GM06990 (cell line): ENCODE data around the gene ANKDD1A.
A peak's percentile ranks its signal among the peaks of the same experiment; 100 is the strongest.

Experiments used
- DNase-seq: peaks from one replicate; pipeline ENCODE4 v3.0.0-alpha.2; 2011; ENCODE audit not compliant: insufficient read length; ENCODE audit errors: extremely low read depth
- H3K27me3 ChIP-seq: replicated peaks from 2 replicates; pipeline ENCODE4 v1.6.0; 2011; ENCODE audit warnings: low read length; ENCODE audit not compliant: control insufficient read depth, insufficient read depth
- H3K36me3 ChIP-seq: 2 replicates; pipeline ENCODE4 v1.5.1; 2011; ENCODE audit warnings: low read length; ENCODE audit not compliant: control insufficient read depth, insufficient read depth
- H3K4me3 ChIP-seq: replicated peaks from 2 replicates; pipeline ENCODE4 v1.5.1; 2011; ENCODE audit warnings: low read depth, mild to moderate bottlenecking, control low read depth, low read length
- CTCF ChIP-seq: IDR thresholded peaks from 2 replicates; pipeline ENCODE4 v1.5.1; 2011; ENCODE audit warnings: low read length, control low read depth, mild to moderate bottlenecking, inconsistent platforms; ENCODE audit not compliant: insufficient read depth, poor library complexity, severe bottlenecking

Gene ANKDD1A

DNA sequence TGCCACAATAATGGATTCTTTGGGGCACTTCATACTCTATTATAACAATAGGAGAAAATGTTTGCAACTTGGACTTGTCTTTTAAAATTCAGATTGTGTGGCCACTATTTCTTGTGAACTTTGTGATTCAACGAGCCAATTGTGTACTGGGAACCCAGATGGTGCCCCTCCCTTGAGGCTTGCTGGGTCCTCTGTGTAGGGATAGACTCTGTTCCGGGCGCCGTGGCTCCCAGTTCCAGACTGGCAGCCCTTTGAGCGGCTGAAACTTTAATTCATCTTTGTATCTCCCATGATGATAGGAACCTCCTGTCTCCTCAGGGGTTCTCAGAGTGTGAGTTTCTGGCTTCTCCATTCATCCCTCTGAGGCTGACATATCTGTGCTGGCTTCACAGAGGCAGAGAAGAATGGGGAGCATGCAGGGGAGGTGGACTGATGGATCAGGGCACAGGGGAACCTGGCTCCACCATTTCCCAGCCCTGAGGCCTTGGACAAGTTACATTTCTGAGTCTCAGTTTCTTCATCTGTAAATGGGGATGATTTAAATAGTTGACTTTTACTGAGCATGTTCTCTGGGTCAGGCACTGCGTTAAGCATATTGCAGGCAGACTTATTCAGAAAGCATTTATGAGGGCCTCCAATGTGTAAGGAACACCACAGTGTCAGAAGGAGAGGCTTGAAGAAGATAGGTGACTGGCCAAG, 15.2 kb upstream of the ANKDD1A start:
- H3K4me3 ChIP-seq, result peak overlapping the region; percentile 65
- TF ChIP-seq CTCF, result no peak
- no peaks in the 10 kb centered on the region for H3K27me3 ChIP-seq
- DNase-seq, result no peak
- no peaks in the 10 kb centered on the region; the same call in 1 of the 2 replicates for H3K36me3 ChIP-seq

- Histone ChIP-seq H3K27me3 (no peaks in the 10 kb centered on the region), H3K4me3 (no peak overlapping the region), H3K36me3 (no peaks in the 10 kb centered on the region; the same call in 1 of the 2 replicates)
- TF ChIP-seq CTCF, result no peak
- no peak for DNase-seq
Observed at GRCh38 chr15:64897345-64897985, 14.2 kb upstream of the ANKDD1A start.

GRCh38 chr15:64898406-64898805, 13.3 kb upstream of the ANKDD1A start:
- no peak for TF ChIP-seq CTCF
- no peaks in the 10 kb centered on the region; the same call in 1 of the 2 replicates for H3K36me3 ChIP-seq
- DNase-seq, result no peak

GRCh38 chr15:64901141-64901540, 10.6 kb upstream of the ANKDD1A start:
- no peaks in the 10 kb centered on the region; the same call in 1 of the 2 replicates for H3K36me3 ChIP-seq
- no peak overlapping the region for H3K4me3 ChIP-seq
- no peak for TF ChIP-seq CTCF
- no peak for DNase-seq
- H3K27me3 ChIP-seq, result no peaks in the 10 kb centered on the region

More at GRCh38 chr15:64898406-64898805, 13.3 kb upstream of the ANKDD1A start:
- Histone ChIP-seq H3K27me3 (no peaks in the 10 kb centered on the region), H3K4me3 (no peak overlapping the region)

DNA sequence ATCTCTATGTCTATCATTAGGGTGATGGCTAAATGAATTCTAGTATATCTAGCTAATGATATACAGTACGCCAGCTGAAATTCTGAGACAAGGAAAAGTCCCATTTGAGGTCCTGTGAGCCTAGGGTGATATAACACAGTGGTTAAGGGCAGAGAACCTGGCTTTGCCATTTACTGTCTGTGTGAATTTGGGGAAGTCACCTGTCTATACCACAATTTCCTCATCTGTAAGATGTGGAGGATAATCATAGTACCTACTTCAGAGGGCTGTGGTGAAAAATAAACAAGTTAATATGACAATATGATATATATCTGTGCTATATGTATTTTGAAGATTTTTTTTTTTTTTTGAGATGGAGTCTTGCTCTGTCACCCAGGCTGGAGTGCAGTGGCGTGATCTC, 9.8 kb upstream of the ANKDD1A start:
- no peak for DNase-seq

More for the DNA sequence above, 9.8 kb upstream of the ANKDD1A start:
- Histone ChIP-seq H3K36me3 (no peaks in the 10 kb centered on the region; the same call in 1 of the 2 replicates), H3K4me3 (no peak overlapping the region), H3K27me3 (no peaks in the 10 kb centered on the region)
- TF ChIP-seq CTCF, result no peak
